HEK293 (cell line): Measurements from ENCODE around the gene FHL1.

ENCODE experiments used
- CTCF ChIA-PET: fragments of 350-600 bp; formaldehyde crosslinking; extraction: SDS; loops from one replicate; lab custom pipeline; 2021; ENCODE audit warnings: antibody characterized with exemption; lab: Yijun Ruan, JAX
- POLR2A ChIA-PET: fragments of 300-600 bp; formaldehyde crosslinking; extraction: SDS; loops from one replicate; lab custom pipeline; 2020; ENCODE audit warnings: antibody characterized with exemption, inconsistent platforms; lab: Yijun Ruan, JAX
- H3K27ac ChIP-seq: fragments of 200-500 bp; sonication (Bioruptor generic); 2 replicates; pipeline ENCODE4 v1.5.1; 2014; ENCODE audit warnings: low read depth, low read length, control low read depth, inconsistent platforms; ENCODE audit errors: extremely low read depth
- H3K36me3 ChIP-seq, 2 experiments: fragments of 200-500 bp in 1 of 2; sonication (Bioruptor generic) in 1 of 2; 1 replicate in 1 of 2; 2 replicates in 1 of 2; pipeline ENCODE4 v1.5.1; 2014 to 2017; ENCODE audit warnings: inconsistent platforms in 2 of 2, low read length in 2 of 2; ENCODE audit not compliant: control insufficient read depth in 2 of 2, insufficient read depth in 1 of 2
- H3K4me1 ChIP-seq: fragments of 200-500 bp; sonication (Bioruptor generic); 2 replicates; pipeline ENCODE4 v1.5.1; 2014; ENCODE audit warnings: mild to moderate bottlenecking, low read length, inconsistent platforms; ENCODE audit not compliant: control insufficient read depth, insufficient read depth
- H3K4me3 ChIP-seq: 2 replicates; pipeline ENCODE4 v1.5.1; 2011; ENCODE audit warnings: low read depth, mild to moderate bottlenecking, control low read depth, low read length, moderate library complexity
- H3K9me3 ChIP-seq: fragments of 200-500 bp; sonication (Bioruptor generic); 2 replicates; pipeline ENCODE4 v1.5.1; 2014; ENCODE audit warnings: low read depth, low read length, inconsistent platforms; ENCODE audit not compliant: control insufficient read depth, insufficient read depth
- ATF2 ChIP-seq: fragments of 450-650 bp; formaldehyde crosslinking; IDR thresholded peaks from 2 replicates; pipeline ENCODE4 v1.5.1; 2016; ENCODE audit warnings: missing biosample characterization, missing genetic modification characterization, low read depth
- GLI2 ChIP-seq: fragments of 450-650 bp; formaldehyde crosslinking; IDR thresholded peaks from 2 replicates; pipeline ENCODE4; 2017; ENCODE audit warnings: missing biosample characterization, missing genetic modification characterization, low read depth, borderline replicate concordance
- KLF16 ChIP-seq: fragments of 450-650 bp; formaldehyde crosslinking; IDR thresholded peaks from 2 replicates; pipeline ENCODE4 v1.5.1; 2017; ENCODE audit warnings: missing biosample characterization, missing genetic modification characterization
- PRDM1 ChIP-seq: fragments of 450-650 bp; formaldehyde crosslinking; IDR thresholded peaks from 2 replicates; pipeline ENCODE4; 2016; ENCODE audit warnings: missing biosample characterization, missing genetic modification characterization
- SALL2 ChIP-seq: fragments of 450-650 bp; formaldehyde crosslinking; IDR thresholded peaks from 2 replicates; pipeline ENCODE4 v1.5.0; 2017; ENCODE audit warnings: missing biosample characterization, mild to moderate bottlenecking, missing genetic modification characterization, borderline replicate concordance
- TRIM28 ChIP-seq: IDR thresholded peaks from 2 replicates; pipeline ENCODE4 v1.6.1; 2011; ENCODE audit warnings: low read length, control low read depth, borderline replicate concordance
- ZBTB8A ChIP-seq: fragments of 450-650 bp; formaldehyde crosslinking; IDR thresholded peaks from 2 replicates; pipeline ENCODE4 v1.5.1; 2016; ENCODE audit warnings: missing biosample characterization, missing genetic modification characterization
- ZFP41 ChIP-seq: fragments of 450-650 bp; formaldehyde crosslinking; IDR thresholded peaks from 2 replicates; pipeline ENCODE4 v1.5.1; 2016; ENCODE audit warnings: missing biosample characterization, missing genetic modification characterization, borderline replicate concordance
- ZNF174 ChIP-seq: fragments of 450-650 bp; formaldehyde crosslinking; IDR thresholded peaks from 2 replicates; pipeline ENCODE4 v1.5.0; 2017; ENCODE audit warnings: missing biosample characterization, mild to moderate bottlenecking, missing genetic modification characterization
- ZNF19 ChIP-seq: fragments of 450-650 bp; formaldehyde crosslinking; IDR thresholded peaks from 2 replicates; pipeline ENCODE4; 2016; ENCODE audit warnings: missing biosample characterization, missing genetic modification characterization, low read depth
- ZNF214 ChIP-seq: fragments of 450-650 bp; formaldehyde crosslinking; IDR thresholded peaks from 2 replicates; pipeline ENCODE4 v1.5.1; 2017; ENCODE audit warnings: missing biosample characterization, mild to moderate bottlenecking, missing genetic modification characterization, borderline replicate concordance
- ZNF239 ChIP-seq: fragments of 450-650 bp; formaldehyde crosslinking; IDR thresholded peaks from 2 replicates; pipeline ENCODE4 v1.5.1; 2016; ENCODE audit warnings: missing biosample characterization, missing genetic modification characterization
- ZNF311 ChIP-seq: fragments of 450-650 bp; formaldehyde crosslinking; IDR thresholded peaks from 2 replicates; pipeline ENCODE4 v1.5.1; 2017; ENCODE audit warnings: missing biosample characterization, missing genetic modification characterization, borderline replicate concordance
- ZNF324 ChIP-seq: fragments of 450-650 bp; formaldehyde crosslinking; IDR thresholded peaks from 2 replicates; pipeline ENCODE4 v1.5.1; 2016; ENCODE audit warnings: missing biosample characterization, missing genetic modification characterization
- ZNF488 ChIP-seq: fragments of 450-650 bp; formaldehyde crosslinking; IDR thresholded peaks from 2 replicates; pipeline ENCODE4 v1.5.1; 2016; ENCODE audit warnings: missing biosample characterization, missing genetic modification characterization
- ZNF514 ChIP-seq: fragments of 450-650 bp; formaldehyde crosslinking; IDR thresholded peaks from 2 replicates; pipeline ENCODE4 v1.5.1; 2016; ENCODE audit warnings: missing biosample characterization, missing genetic modification characterization
- ZNF529 ChIP-seq: fragments of 450-650 bp; formaldehyde crosslinking; IDR thresholded peaks from 2 replicates; pipeline ENCODE4 v1.5.1; 2017; ENCODE audit warnings: missing genetic modification characterization, missing biosample characterization; ENCODE audit not compliant: insufficient replicate concordance
- ZNF548 ChIP-seq: fragments of 450-650 bp; formaldehyde crosslinking; IDR thresholded peaks from 2 replicates; pipeline ENCODE4 v1.5.1; 2016; ENCODE audit warnings: missing biosample characterization, missing genetic modification characterization
- ZNF571 ChIP-seq: fragments of 450-650 bp; formaldehyde crosslinking; IDR thresholded peaks from 2 replicates; pipeline ENCODE4 v1.5.0; 2017; ENCODE audit warnings: missing biosample characterization, missing genetic modification characterization
- ZNF785 ChIP-seq: fragments of 450-650 bp; formaldehyde crosslinking; IDR thresholded peaks from 2 replicates; pipeline ENCODE4 v1.5.1; 2016; ENCODE audit warnings: missing biosample characterization, missing genetic modification characterization
- ZNF837 ChIP-seq: fragments of 450-650 bp; formaldehyde crosslinking; IDR thresholded peaks from 2 replicates; pipeline ENCODE4 v1.5.1; 2016; ENCODE audit warnings: missing biosample characterization, missing genetic modification characterization
- TF ChIP-seq, protein P1 (sequence below): fragments of 450-650 bp; formaldehyde crosslinking; optimal IDR thresholded peaks from 2 replicates; pipeline ENCODE3; 2016; ENCODE audit warnings: missing biosample characterization, mild to moderate bottlenecking, missing genetic modification characterization
- TF ChIP-seq, protein P2 (sequence below): fragments of 450-650 bp; formaldehyde crosslinking; IDR thresholded peaks from 2 replicates; pipeline ENCODE4 v1.5.1; 2016; ENCODE audit warnings: missing biosample characterization, missing genetic modification characterization

FHL1 gene

GRCh38 chrX:136162827-136163570 is 15.7 kb downstream of the FHL1 start (continued):
- TF ChIP-seq ZNF488 (tag by site-specific recombination), result no peak
- no peak for TF ChIP-seq ZNF239 (tag by site-specific recombination)
- no peak for TF ChIP-seq ZNF548 (tag by site-specific recombination)
- no peak for TF ChIP-seq ATF2 (tag by site-specific recombination)
- no peak for TF ChIP-seq ZBTB8A (tag by site-specific recombination)
- TF ChIP-seq ZFP41 (tag by site-specific recombination), result no peak

- Histone ChIP-seq H3K4me3 (no peak overlapping the region), H3K27ac (no peak overlapping the region), H3K4me1 (peaks cover 6% of the 10 kb centered on the region), H3K9me3 (no peaks in the 10 kb centered on the region), H3K36me3 (no peaks in the 10 kb centered on the region; a peak in 1 of 3 replicates)
- POLR2A ChIA-PET, result interaction anchor here (2.3 kb wide), 1 partner anchor 135 kb away, joined by 16 read pairs; no protein-coding TSS in a partner anchor
- TF ChIP-seq, protein P1, sequence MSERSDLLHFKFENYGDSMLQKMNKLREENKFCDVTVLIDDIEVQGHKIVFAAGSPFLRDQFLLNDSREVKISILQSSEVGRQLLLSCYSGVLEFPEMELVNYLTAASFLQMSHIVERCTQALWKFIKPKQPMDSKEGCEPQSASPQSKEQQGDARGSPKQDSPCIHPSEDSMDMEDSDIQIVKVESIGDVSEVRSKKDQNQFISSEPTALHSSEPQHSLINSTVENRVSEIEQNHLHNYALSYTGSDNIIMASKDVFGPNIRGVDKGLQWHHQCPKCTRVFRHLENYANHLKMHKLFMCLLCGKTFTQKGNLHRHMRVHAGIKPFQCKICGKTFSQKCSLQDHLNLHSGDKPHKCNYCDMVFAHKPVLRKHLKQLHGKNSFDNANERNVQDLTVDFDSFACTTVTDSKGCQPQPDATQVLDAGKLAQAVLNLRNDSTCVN (tag by site-specific recombination), result no peak
- TF ChIP-seq ZNF837 (no peak), KLF16 (tag by site-specific recombination) (no peak), ZNF514 (tag by site-specific recombination) (no peak), ZNF214 (tag by site-specific recombination) (no peak), ZNF174 (no peak), ZNF311 (tag by site-specific recombination) (no peak), GLI2 (no peak), ZNF324 (tag by site-specific recombination) (no peak), ZNF785 (tag by site-specific recombination) (no peak), PRDM1 (no peak), SALL2 (tag by site-specific recombination) (no peak), ZNF529 (tag by site-specific recombination) (no peak), ZNF571 (tag by site-specific recombination) (no peak), ZNF19 (tag by site-specific recombination) (no peak), TRIM28 (no peak)
- TF ChIP-seq, protein P2, sequence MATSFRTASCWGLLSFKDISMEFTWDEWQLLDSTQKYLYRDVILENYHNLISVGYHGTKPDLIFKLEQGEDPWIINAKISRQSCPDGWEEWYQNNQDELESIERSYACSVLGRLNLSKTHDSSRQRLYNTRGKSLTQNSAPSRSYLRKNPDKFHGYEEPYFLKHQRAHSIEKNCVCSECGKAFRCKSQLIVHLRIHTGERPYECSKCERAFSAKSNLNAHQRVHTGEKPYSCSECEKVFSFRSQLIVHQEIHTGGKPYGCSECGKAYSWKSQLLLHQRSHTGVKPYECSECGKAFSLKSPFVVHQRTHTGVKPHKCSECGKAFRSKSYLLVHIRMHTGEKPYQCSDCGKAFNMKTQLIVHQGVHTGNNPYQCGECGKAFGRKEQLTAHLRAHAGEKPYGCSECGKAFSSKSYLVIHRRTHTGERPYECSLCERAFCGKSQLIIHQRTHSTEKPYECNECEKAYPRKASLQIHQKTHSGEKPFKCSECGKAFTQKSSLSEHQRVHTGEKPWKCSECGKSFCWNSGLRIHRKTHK (tag by site-specific recombination), result no peak
- CTCF ChIA-PET, result interaction anchor here (1.0 to 7.5 kb wide), 13 partner anchors 8 to 135 kb away, joined by 4 to 92 read pairs (median 6); no protein-coding TSS in a partner anchor
These were observed 16.4 kb downstream of the FHL1 start for GRCh38 chrX:136163689-136164088.
